Peyer's patch (tissue), 4 donors: ENCODE results near the gene PSTPIP2. TPM values are rescaled to one million over a fixed set of nuclear protein-coding genes. Genes with fewer than 3 reads are reported as not detected.
A peak's percentile ranks its signal among the peaks of the same experiment; 100 is the strongest.

Experiments
- DNase-seq, 3 donors: peaks; one replicate each; pipeline ENCODE4 v3.0.0-alpha.2; 2017 to 2019
- H3K27ac ChIP-seq, 4 donors: fragments of 200-600 bp; sonication (generic); one replicate each; pipeline ENCODE4 v1.5.1; 2016 to 2019
- H3K27me3 ChIP-seq, 2 donors: fragments of 200-600 bp; sonication (generic); one replicate each; pipeline ENCODE4 v1.5.1; 2019
- H3K36me3 ChIP-seq, 3 donors: fragments of 200-600 bp; sonication (generic); one replicate each; pipeline ENCODE4 v1.5.1; 2016 to 2019
- H3K4me1 ChIP-seq, 4 donors: fragments of 200-600 bp; sonication (generic); one replicate each; pipeline ENCODE4 v1.5.1; 2016 to 2019
- H3K4me3 ChIP-seq, 4 donors: fragments of 200-600 bp; sonication (generic); 1 replicate in 3 of 4; 2 replicates in 1 of 4; pipeline ENCODE4 v1.5.1; 2016 to 2019; ENCODE audit warnings: mild to moderate bottlenecking in 1 of 4
- H3K9me3 ChIP-seq, 4 donors: fragments of 200-600 bp; sonication (generic); one replicate each; pipeline ENCODE4 v1.5.1; 2016 to 2019; ENCODE audit warnings: mild to moderate bottlenecking in 1 of 4
- CTCF ChIP-seq, 6 experiments: fragments of 450-650 bp in 4 of 6; fragments of 200-600 bp in 2 of 6; sonication (generic) in 1 of 6; IDR thresholded peaks; one replicate each; pipeline ENCODE4 v1.5.1; 2017 to 2019; ENCODE audit warnings: antibody characterized with exemption in 6 of 6, mild to moderate bottlenecking in 3 of 6, moderate library complexity in 1 of 6
- POLR2A ChIP-seq, 2 donors: fragments of 450-650 bp; IDR thresholded peaks; one replicate each; pipeline ENCODE4 v1.5.1; 2017; ENCODE audit warnings: antibody characterized with exemption in 2 of 2, mild to moderate bottlenecking in 2 of 2, moderate library complexity in 2 of 2
- total RNA-seq, 4 donors: library from RNA; depleted of rRNA; stranded (reverse); fragments of >200 nt; gene quantifications; one replicate each; pipeline ENCODE4 v1.1.0, GENCODE V29; 2016

PSTPIP2 gene
- total RNA-seq, 4 donors from 2014 or later: 3.5 to 17.3 (median 7.3) TPM

- peaks cover 0 to 23% (median 2%) of the 10 kb centered on the region in 4 donors for H3K4me1 ChIP-seq
- no peak for TF ChIP-seq CTCF (IDR thresholded peaks at IDR 0.05)
- no peak overlapping the region for H3K4me3 ChIP-seq
- H3K36me3 ChIP-seq: no peaks in the 10 kb centered on the region
- no peak overlapping the region for H3K27ac ChIP-seq
- H3K9me3 ChIP-seq: no peaks in the 10 kb centered on the region
- H3K27me3 ChIP-seq: no peaks in the 10 kb centered on the region
- DNase-seq: no peak
Measured at GRCh38 chr18:46072959-46073358, 899 bp upstream of the PSTPIP2 start.

- no peak for TF ChIP-seq POLR2A (IDR thresholded peaks at IDR 0.05)
- no peak for TF ChIP-seq CTCF (IDR thresholded peaks at IDR 0.05)
- Histone ChIP-seq H3K27ac (peak overlapping the region in 2 of 4 donors; percentile 6 to 18), H3K27me3 (no peaks in the 10 kb centered on the region), H3K4me3 (peak overlapping the region; percentile 52 to 88 (median 64)), H3K4me1 (peaks cover 0 to 23% (median 2%) of the 10 kb centered on the region in 4 donors), H3K36me3 (no peaks in the 10 kb centered on the region), H3K9me3 (no peaks in the 10 kb centered on the region)
- DNase-seq: no peak
Measured at GRCh38 chr18:46072376-46072867, 362 bp upstream of the PSTPIP2 start.

- Histone ChIP-seq H3K4me3 (peak overlapping the region; percentile 52 to 88 (median 64)), H3K27ac (no peak overlapping the region), H3K36me3 (no peaks in the 10 kb centered on the region), H3K4me1 (peaks cover 0 to 23% (median 2%) of the 10 kb centered on the region in 4 donors), H3K27me3 (no peaks in the 10 kb centered on the region), H3K9me3 (no peaks in the 10 kb centered on the region)
- TF ChIP-seq POLR2A (IDR thresholded peaks at IDR 0.05) (no peak), CTCF (IDR thresholded peaks at IDR 0.05) (no peak)
- DNase-seq: no peak
Measured at GRCh38 chr18:46070815-46071652, 1.0 kb downstream of the PSTPIP2 start.

GRCh38 chr18:46070232-46070631 lies 1.8 kb downstream of the PSTPIP2 start:
- Histone ChIP-seq H3K27me3 (no peaks in the 10 kb centered on the region), H3K4me1 (peaks cover 0 to 23% (median 2%) of the 10 kb centered on the region in 4 donors), H3K9me3 (no peaks in the 10 kb centered on the region), H3K36me3 (no peaks in the 10 kb centered on the region), H3K27ac (no peak overlapping the region), H3K4me3 (no peak overlapping the region)
- no peak for DNase-seq
- TF ChIP-seq POLR2A (IDR thresholded peaks at IDR 0.05) (no peak), CTCF (IDR thresholded peaks at IDR 0.05) (no peak)

GRCh38 chr18:46069524-46069923 lies 2.5 kb downstream of the PSTPIP2 start:
- Histone ChIP-seq H3K27ac (no peak overlapping the region), H3K4me3 (no peak overlapping the region), H3K36me3 (no peaks in the 10 kb centered on the region), H3K9me3 (no peaks in the 10 kb centered on the region), H3K4me1 (peaks cover 0 to 23% (median 2%) of the 10 kb centered on the region in 4 donors), H3K27me3 (no peaks in the 10 kb centered on the region)
- TF ChIP-seq CTCF (IDR thresholded peaks at IDR 0.05) (no peak), POLR2A (IDR thresholded peaks at IDR 0.05) (no peak)
- no peak for DNase-seq
